Aorta (tissue), 5 donors: ENCODE data around the gene CIITA. TPM values are rescaled to one million over a fixed set of nuclear protein-coding genes. Genes with fewer than 3 reads are reported as not detected.
"Not testable (repeated sequence)": the region's sequence is repeated elsewhere in the genome, so short reads cannot be mapped to it uniquely, and the experiment has no call there.

Source experiments
- ATAC-seq: fragments of 200-7000 bp; cut with Tn5 transposase; one replicate; pipeline ENCODE4 v1.9.1; 2022; ENCODE audit warnings: moderate library complexity; ENCODE audit not compliant: low FRiP score
- DNase-seq, 2 donors: peaks; one replicate each; pipeline ENCODE4 v3.0.0-alpha.2; 2020
- H3K27ac ChIP-seq, 2 donors: one replicate each; pipeline ENCODE4 v1.5.1; 2013; ENCODE audit warnings: low read length in 2 of 2, mild to moderate bottlenecking in 2 of 2, moderate library complexity in 2 of 2, control low read depth in 1 of 2, inconsistent platforms in 1 of 2, low read depth in 1 of 2
- H3K27me3 ChIP-seq, 2 donors: one replicate each; pipeline ENCODE4 v1.6.1; 2013; ENCODE audit warnings: control low read depth in 1 of 2, low read length in 1 of 2, mild to moderate bottlenecking in 1 of 2, moderate library complexity in 1 of 2; ENCODE audit not compliant: insufficient read depth in 2 of 2, control insufficient read depth in 1 of 2
- H3K36me3 ChIP-seq, 2 donors: one replicate each; pipeline ENCODE4 v1.6.1; 2013; ENCODE audit warnings: control low read depth in 1 of 2, low read length in 1 of 2, mild to moderate bottlenecking in 1 of 2; ENCODE audit not compliant: insufficient read depth in 2 of 2, control insufficient read depth in 1 of 2
- H3K4me1 ChIP-seq, 2 donors: one replicate each; pipeline ENCODE4 v1.6.1; 2013; ENCODE audit warnings: low read length in 2 of 2, control low read depth in 1 of 2, mild to moderate bottlenecking in 1 of 2, moderate library complexity in 1 of 2; ENCODE audit not compliant: insufficient read depth in 2 of 2, control insufficient read depth in 1 of 2
- H3K4me3 ChIP-seq, 2 donors: one replicate each; pipeline ENCODE4 v1.5.1; 2013; ENCODE audit warnings: low read length in 2 of 2, control low read depth in 1 of 2, mild to moderate bottlenecking in 1 of 2
- H3K9me3 ChIP-seq: one replicate; pipeline ENCODE4 v1.6.1; 2013; ENCODE audit warnings: mild to moderate bottlenecking, low read length; ENCODE audit not compliant: control insufficient read depth
- WGBS, 2 donors: extraction: QIAGEN DNeasy Blood & Tissue Kit; methylation state at CpG; one replicate each; pipeline ENCODE4 v1.1.7; 2013; 5-methylcytosine and 5-hydroxymethylcytosine counted together
- intact Hi-C, 2 donors: fragments of 100-400 bp; cut with DNase I; formaldehyde crosslinking; loops; one replicate each; pipeline versions ENCODE4 v1.14.2 to v1.15.0; 2022
- long read RNA-seq, 2 donors: library from polyadenylated mRNA; unstranded; transcript quantifications; one replicate each; pipeline ENCODE4 v2.0.0, GENCODE V29; 2020 to 2021
- polyA plus RNA-seq, 2 donors: library from polyadenylated mRNA; stranded (reverse); fragments of 200-250 nt; gene quantifications; one replicate each; pipeline ENCODE4 v1.2.3, GENCODE V29; 2013
- total RNA-seq, 2 donors: library from RNA; stranded (reverse); fragmentation: NEBNext Ultra II Directional; extraction: Animal tissue kit (Norgen Biotek cat#: 25700); gene quantifications; one replicate each; pipeline ENCODE4 v1.2.1, GENCODE V29; 2021
- donor health status: healthy with polysubstance abuse.
- donor health status: Bipolar disorder and iron deficiency.
- donor health status: DM: no; HTN: no; CAD: no.
- donor health status: DM: no; HTN: no; CAD: no.
- donor health status: DM: yes; HTN: yes; CAD: no.

Gene CIITA
- 100 to 1,000 TPM in 1 of 2 donors, 10 to 100 TPM in 1; 19.6 to 104 TPM for total RNA-seq
- 1 to 10 TPM; 2.0 to 2.4 TPM for polyA plus RNA-seq
- long read RNA-seq, donor 1, partial matches to known transcripts, result 4 of 22 reads
- long read RNA-seq, donor 1, other reads (novel, unspliced or antisense), result 16 of 22 reads
- long read RNA-seq, donor 2, partial matches to known transcripts, result 14 of 27 reads
- long read RNA-seq, donor 2, other reads (novel, unspliced or antisense), result 13 of 27 reads

GRCh38 chr16:10876799-10877341, at the start of gene CIITA:
TSS of gene CIITA (plus strand) at chr16:10877202. CDS start at chr16:10877331, 129 bp downstream.
- H3K27me3 ChIP-seq, result no peaks in the 10 kb centered on the region
- peak; percentile 87 to 94 for DNase-seq
- 46 to 48% methylated on average over 9 of the region's 9 CpGs for WGBS, 2 donors

GRCh38 chr16:10827691-10828341, 49.2 kb upstream of the CIITA start:
- DNase-seq, result peak; percentile 87 to 90

More at GRCh38 chr16:10876799-10877341, at the start of gene CIITA:
- ATAC-seq, result peak; percentile 45
- H3K27ac ChIP-seq, result no peak within 1 kb of the TSS
- H3K36me3 ChIP-seq, result no peaks in the 10 kb centered on the region
- intact Hi-C loops, result no loop called here
- H3K4me3 ChIP-seq, result no peak within 1 kb of the TSS
- H3K4me1 ChIP-seq, result no peaks in the 10 kb centered on the region
- H3K9me3 ChIP-seq, result no peaks in the 10 kb centered on the region

DNA sequence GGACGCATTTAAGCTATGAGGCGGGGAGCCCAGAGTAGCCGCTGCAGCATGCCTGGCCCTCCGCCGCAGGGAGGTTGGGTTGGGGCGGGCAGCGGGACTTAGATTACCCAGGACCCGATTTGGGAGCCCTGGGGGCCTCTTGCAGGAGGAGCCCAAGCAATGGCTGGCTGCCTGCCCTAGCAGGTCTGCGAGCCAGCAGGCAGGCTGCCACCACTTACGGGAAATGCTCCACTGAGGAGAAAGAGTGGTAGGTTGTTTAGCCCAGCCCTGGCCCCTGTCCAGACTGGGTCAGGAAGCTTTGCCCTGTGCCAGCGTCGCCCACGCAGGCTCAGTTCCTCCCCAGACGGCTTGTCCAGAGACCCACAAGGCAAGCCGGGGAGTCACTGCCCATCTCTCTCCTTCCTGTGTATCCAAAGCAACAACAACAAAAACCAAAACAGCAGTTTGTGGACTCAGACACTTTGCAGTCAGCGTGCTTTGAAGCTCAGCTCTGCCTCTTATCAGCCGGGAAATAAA, 48.1 kb upstream of the CIITA start:
- H3K4me3 ChIP-seq, result no peak overlapping the region
- DNase-seq (peak; percentile 97 to 98), ATAC-seq (peak; percentile 92)
- 1 to 2% methylated on average over 17 of the region's 17 CpGs for WGBS, 2 donors
- H3K36me3 ChIP-seq, result no peaks in the 10 kb centered on the region
- H3K9me3 ChIP-seq, result no peaks in the 10 kb centered on the region
- H3K4me1 ChIP-seq, result no peaks in the 10 kb centered on the region
- H3K27ac ChIP-seq, result peak overlapping the region; percentile 92 to 98
- no peaks in the 10 kb centered on the region for H3K27me3 ChIP-seq
- intact Hi-C loops, result loop anchor here (1.0 to 5.0 kb wide), 7 partner anchors 72 to 267 kb away; partner anchors contain the start of gene EMP2 (in 1 of the 2)

More at GRCh38 chr16:10827691-10828341, 49.2 kb upstream of the CIITA start:
- WGBS, 2 donors, result 2 to 3% methylated on average over 11 of the region's 11 CpGs
- no peaks in the 10 kb centered on the region for H3K4me1 ChIP-seq
- intact Hi-C loops, result loop anchor here (1.0 to 5.0 kb wide), 7 partner anchors 71 to 266 kb away; partner anchors contain the start of gene EMP2 (in 1 of the 2)
- H3K9me3 ChIP-seq, result no peaks in the 10 kb centered on the region
- H3K4me3 ChIP-seq, result no peak overlapping the region
- ATAC-seq, result peak; percentile 89
- peak overlapping the region; percentile 92 to 98 for H3K27ac ChIP-seq
- H3K36me3 ChIP-seq, result no peaks in the 10 kb centered on the region
- H3K27me3 ChIP-seq, result no peaks in the 10 kb centered on the region

DNA sequence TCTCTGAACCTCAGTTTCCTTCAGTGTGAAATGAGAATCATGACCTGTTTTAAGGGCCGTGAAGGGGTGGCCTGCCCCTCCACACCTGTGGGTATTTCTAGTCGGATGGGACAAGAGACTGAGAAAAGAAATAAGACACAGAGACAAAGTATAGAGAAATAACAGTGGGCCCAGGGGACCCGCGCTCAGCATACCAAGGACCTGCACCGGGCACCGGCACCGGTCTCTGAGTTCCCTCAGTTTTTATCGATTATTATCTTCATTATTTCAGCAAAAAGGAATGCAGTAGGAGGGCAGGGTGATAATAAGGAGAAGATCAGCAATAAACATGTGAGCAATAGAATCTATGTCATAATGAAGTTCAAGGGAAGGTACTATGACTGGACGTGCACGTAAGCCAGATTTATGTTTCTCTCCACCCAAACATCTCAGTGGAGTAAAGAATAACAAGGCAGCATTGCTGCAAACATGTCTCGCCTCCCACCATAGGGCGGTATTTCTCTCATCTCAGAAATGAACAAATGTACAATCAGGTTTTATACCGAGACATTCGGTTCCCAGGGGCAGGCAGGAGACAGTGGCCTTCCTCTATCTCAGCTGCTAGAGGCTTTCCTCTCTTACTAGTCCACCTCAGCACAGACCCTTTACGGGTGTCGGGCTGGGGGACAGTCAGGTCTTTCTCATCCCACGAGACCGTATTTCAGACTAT, 47.5 kb upstream of the CIITA start:
- peak overlapping the region in 1 of 2 donors; percentile 58 for H3K27ac ChIP-seq
- intact Hi-C loops, result loop anchor here (2.0 to 5.0 kb wide), 6 partner anchors 72 to 267 kb away; no protein-coding TSS in a partner anchor
- not testable (repeated sequence) for H3K27me3 ChIP-seq, H3K4me3 ChIP-seq, H3K9me3 ChIP-seq, ATAC-seq, H3K36me3 ChIP-seq, H3K4me1 ChIP-seq
- peak; percentile 24 to 33 for DNase-seq
- WGBS, 2 donors, result 40 to 46% methylated on average over 18 of the region's 18 CpGs

DNA sequence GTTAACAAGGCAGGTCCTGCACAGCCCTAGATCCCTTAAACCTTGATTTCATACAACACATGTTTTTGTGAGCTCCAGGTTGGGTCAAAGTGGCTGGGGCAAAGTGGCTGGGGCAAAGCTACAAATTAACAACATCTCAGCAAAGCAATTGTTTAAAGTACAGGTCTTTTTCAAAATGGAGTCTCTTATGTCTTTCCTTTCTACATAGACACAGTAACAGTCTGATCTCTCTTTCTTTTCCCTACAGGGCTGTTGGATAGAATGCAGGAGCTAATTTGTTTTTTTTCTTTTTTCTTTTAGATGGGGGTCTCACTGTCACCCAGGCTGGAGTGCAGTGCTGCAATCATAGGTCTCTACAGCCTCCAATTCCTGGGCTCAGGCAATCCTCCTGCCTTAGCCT, 46.8 kb upstream of the CIITA start:
- H3K27me3 ChIP-seq, ATAC-seq, H3K4me3 ChIP-seq, H3K4me1 ChIP-seq, H3K27ac ChIP-seq, H3K36me3 ChIP-seq, intact Hi-C loops, H3K9me3 ChIP-seq: not testable (repeated sequence)
- DNase-seq, result peak in 1 of 2 donors; percentile 25

GRCh38 chr16:10831894-10832886, 44.8 kb upstream of the CIITA start:
- DNase-seq, result peak; percentile 41 to 50
- H3K9me3 ChIP-seq, result no peaks in the 10 kb centered on the region
- H3K27me3 ChIP-seq, result no peaks in the 10 kb centered on the region
- intact Hi-C loops, result no loop called here
- H3K27ac ChIP-seq, result no peak overlapping the region
- WGBS, 2 donors, result 85 to 90% methylated on average over 10 of the region's 10 CpGs
- H3K4me1 ChIP-seq, result no peaks in the 10 kb centered on the region
- ATAC-seq, result no peak
- H3K36me3 ChIP-seq, result no peaks in the 10 kb centered on the region
- H3K4me3 ChIP-seq, result no peak overlapping the region

DNA sequence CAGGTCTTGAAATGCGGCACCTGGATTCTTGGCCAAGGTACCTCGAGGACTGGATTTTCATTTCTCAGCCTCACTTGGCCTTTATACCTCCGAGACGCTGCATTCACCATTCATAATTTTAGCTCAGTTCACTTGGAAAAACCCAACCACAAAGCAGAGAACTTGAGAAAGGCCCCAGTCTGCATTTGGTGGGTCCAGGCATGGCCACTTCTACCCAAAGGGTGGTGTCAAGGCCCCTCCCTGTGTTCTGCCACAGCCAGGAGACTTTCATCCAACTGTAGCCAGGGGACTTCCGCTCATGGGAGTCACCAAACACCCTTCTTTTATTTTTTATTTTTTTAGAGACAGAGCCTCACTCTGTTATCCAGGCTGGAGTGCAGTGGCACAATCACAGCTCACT, 43.7 kb upstream of the CIITA start:
- H3K4me3 ChIP-seq, result no peak overlapping the region
- intact Hi-C loops, result no loop called here
- H3K9me3 ChIP-seq, result no peaks in the 10 kb centered on the region
- no peaks in the 10 kb centered on the region for H3K4me1 ChIP-seq
- DNase-seq (peak in 1 of 2 donors; percentile 20), ATAC-seq (no peak)
- no peaks in the 10 kb centered on the region for H3K27me3 ChIP-seq
- 92 to 94% methylated on average over 5 of the region's 5 CpGs for WGBS, 2 donors
- no peak overlapping the region for H3K27ac ChIP-seq
- H3K36me3 ChIP-seq, result no peaks in the 10 kb centered on the region
